HepG2 (cell line): Measurements from ENCODE around the gene EPHA6. TPM values are rescaled to one million over a fixed set of nuclear protein-coding genes. Genes with fewer than 3 reads are reported as not detected.

ENCODE experiments used
- ATAC-seq: fragments of 200-7000 bp; cut with Tn5 transposase; 3 replicates; pipeline ENCODE4 v1.9.1; 2020; ENCODE audit warnings: mild to moderate bottlenecking, moderate library complexity
- BruUV-seq: library from RNA; stranded (reverse); fragments of 400-500 nt; replicated peaks from 2 replicates; lab custom pipeline; 2021; lab: Mats Ljungman, UMichigan
- CTCF ChIA-PET: fragments of 300-600 bp; formaldehyde crosslinking; extraction: SDS; loops from one replicate; lab custom pipeline; 2021; ENCODE audit warnings: low total read pairs, inconsistent platforms, low intra/inter-chr PET ratio; lab: Yijun Ruan, JAX
- POLR2A ChIA-PET: fragments of 350-600 bp; sonication (Branson Sonifier 250); formaldehyde crosslinking; loops from one replicate; lab custom pipeline; 2020; ENCODE audit warnings: antibody characterized with exemption, inconsistent platforms; lab: Yijun Ruan, JAX
- DNase-seq: peaks from one replicate; pipeline ENCODE4 v3.0.0-alpha.2; 2015; ENCODE audit warnings: low spot score
- FAIRE-seq: peaks from 3 replicates; lab custom pipeline; 2011; peaks lifted over from hg19 to GRCh38; lab: Jason Lieb, UNC
- H2AFZ ChIP-seq: one replicate; pipeline ENCODE4 v1.6.1; 2011; ENCODE audit warnings: low read length, inconsistent platforms
- H3K27ac ChIP-seq: fragments of 300-600 bp; 3 replicates; pipeline ENCODE4 v1.8.0; 2011; ENCODE audit warnings: mixed run types, mild to moderate bottlenecking, mixed read lengths, low read length, inconsistent platforms; ENCODE audit not compliant: insufficient read depth; ENCODE audit errors: extremely low read length
- H3K27me3 ChIP-seq, 2 experiments: fragments of 200-600 bp in 1 of 2; 2 replicates in 1 of 2; 3 replicates in 1 of 2; pipeline versions ENCODE4 v1.6.0 to v1.8.0; 2011; ENCODE audit warnings: low read length in 2 of 2, mild to moderate bottlenecking in 2 of 2, moderate library complexity in 2 of 2, inconsistent platforms in 1 of 2; ENCODE audit not compliant: insufficient read depth in 2 of 2, control insufficient read depth in 1 of 2
- H3K36me3 ChIP-seq, 2 experiments: fragments of 200-600 bp in 1 of 2; replicated peaks in 1 of 2; 2 replicates in 1 of 2; 3 replicates in 1 of 2; pipeline versions ENCODE4 v1.5.1 to v1.8.0; 2011; ENCODE audit warnings: low read length in 2 of 2, inconsistent platforms in 1 of 2; ENCODE audit not compliant: insufficient read depth in 2 of 2, control insufficient read depth in 1 of 2
- H3K4me1 ChIP-seq: 2 replicates; pipeline ENCODE4 v1.5.1; 2012; ENCODE audit warnings: low read length, inconsistent platforms; ENCODE audit not compliant: insufficient read depth
- H3K4me2 ChIP-seq: 2 replicates; pipeline ENCODE4 v1.6.0; 2011; ENCODE audit warnings: low read depth, low read length, inconsistent platforms
- H3K4me3 ChIP-seq, 3 experiments: fragments of 200-600 bp in 1 of 3; sonication (generic), shearing (Covaris generic) in 1 of 3; replicated peaks in 1 of 3; 2 replicates each; pipeline ENCODE4 v1.5.1; 2011 to 2016; ENCODE audit warnings: low read length in 3 of 3, inconsistent platforms in 2 of 3, low read depth in 2 of 3, mild to moderate bottlenecking in 2 of 3, control low read depth in 1 of 3, mixed read lengths in 1 of 3; ENCODE audit not compliant: insufficient read depth in 1 of 3
- H3K79me2 ChIP-seq: one replicate; pipeline ENCODE4 v1.6.1; 2011; ENCODE audit warnings: low read length, inconsistent platforms; ENCODE audit not compliant: insufficient read depth
- H3K9ac ChIP-seq: 2 replicates; pipeline ENCODE4 v1.6.0; 2011; ENCODE audit warnings: mild to moderate bottlenecking, low read depth, low read length, inconsistent platforms; ENCODE audit not compliant: insufficient read depth
- H3K9me3 ChIP-seq: 2 replicates; pipeline ENCODE4 v1.5.1; 2012; ENCODE audit warnings: mild to moderate bottlenecking, low read length
- H4K20me1 ChIP-seq: 2 replicates; pipeline ENCODE4 v1.6.0; 2011; ENCODE audit warnings: inconsistent platforms, mild to moderate bottlenecking, low read length, moderate library complexity; ENCODE audit not compliant: insufficient read depth
- CSRNP2 ChIP-seq: sonication (generic); formaldehyde crosslinking; conservative IDR thresholded peaks from 2 replicates; pipeline ENCODE4 v1.8.0; 2022; ENCODE audit warnings: low read depth, missing genetic modification reagents
- MAFG ChIP-seq: sonication (generic); formaldehyde crosslinking; IDR thresholded peaks from 2 replicates; pipeline ENCODE4 v1.5.1; 2020; ENCODE audit warnings: mild to moderate bottlenecking, missing genetic modification reagents
- MIXL1 ChIP-seq: IDR thresholded peaks from 2 replicates; pipeline ENCODE4 v1.6.1; 2016
- NFIC ChIP-seq: IDR thresholded peaks from 2 replicates; pipeline ENCODE4 v1.6.1; 2012; ENCODE audit warnings: mild to moderate bottlenecking, low read length, inconsistent platforms
- NONO ChIP-seq, 2 experiments: fragments of 450-650 bp in 1 of 2; sonication (generic) in 1 of 2; formaldehyde crosslinking in 1 of 2; IDR thresholded peaks in 1 of 2; conservative IDR thresholded peaks in 1 of 2; 2 replicates each; pipeline versions ENCODE4 v1.6.1 to v1.8.0; 2017 to 2022; ENCODE audit warnings: mild to moderate bottlenecking in 1 of 2, missing genetic modification reagents in 1 of 2, moderate library complexity in 1 of 2
- PBX3 ChIP-seq: sonication (generic); formaldehyde crosslinking; IDR thresholded peaks from 2 replicates; pipeline ENCODE4 v1.8.1; 2023; ENCODE audit warnings: missing genetic modification reagents, inconsistent platforms, borderline replicate concordance
- PPARG ChIP-seq: conservative IDR thresholded peaks from 2 replicates; pipeline ENCODE4 v1.6.1; 2016; ENCODE audit warnings: missing biosample characterization, missing genetic modification reagents
- REST ChIP-seq, 2 experiments: IDR thresholded peaks; 2 replicates each; pipeline ENCODE4 v1.6.1; 2011 to 2012; ENCODE audit warnings: low read length in 2 of 2, borderline replicate concordance in 1 of 2, low read depth in 1 of 2, mild to moderate bottlenecking in 1 of 2, moderate library complexity in 1 of 2
- TSC22D2 ChIP-seq: sonication (generic); formaldehyde crosslinking; IDR thresholded peaks from 2 replicates; pipeline ENCODE4 v1.5.1; 2020; ENCODE audit warnings: missing genetic modification reagents, mild to moderate bottlenecking, borderline replicate concordance
- ZMYM3 ChIP-seq: sonication (generic); formaldehyde crosslinking; IDR thresholded peaks from 2 replicates; pipeline ENCODE4 v1.5.1; 2020; ENCODE audit warnings: mild to moderate bottlenecking, missing genetic modification reagents
- ZNF101 ChIP-seq: sonication (generic); formaldehyde crosslinking; IDR thresholded peaks from 2 replicates; pipeline ENCODE4 v1.4.0; 2020; ENCODE audit warnings: mild to moderate bottlenecking, low read depth, missing genetic modification reagents, borderline replicate concordance
- ZNF33B ChIP-seq: sonication (generic); formaldehyde crosslinking; IDR thresholded peaks from 2 replicates; pipeline ENCODE4 v1.5.1; 2020; ENCODE audit warnings: mild to moderate bottlenecking, missing genetic modification reagents
- ZNF629 ChIP-seq: sonication (generic); formaldehyde crosslinking; conservative IDR thresholded peaks from 2 replicates; pipeline ENCODE4 v1.5.0; 2020; ENCODE audit warnings: missing genetic modification reagents
- ZNF737 ChIP-seq: sonication (generic); formaldehyde crosslinking; IDR thresholded peaks from 2 replicates; pipeline ENCODE4 v1.5.0; 2020; ENCODE audit warnings: missing genetic modification reagents, mild to moderate bottlenecking, borderline replicate concordance
- ZNF784 ChIP-seq: sonication (generic); formaldehyde crosslinking; IDR thresholded peaks from 2 replicates; pipeline ENCODE4 v1.5.1; 2020; ENCODE audit warnings: missing genetic modification reagents, mild to moderate bottlenecking, borderline replicate concordance
- WGBS: methylation state at CpG from one replicate; pipeline ENCODE4 v1.1.6; 2017; ENCODE audit warnings: low lambda C conversion rate; 5-methylcytosine and 5-hydroxymethylcytosine counted together
- in situ Hi-C: cut with HindIII; loops from 2 replicates; pipeline ENCODE4 v1.10.0; 2017; ENCODE audit warnings: low pct_unique_long_range_greater_than_20kb; ENCODE audit not compliant: extremely low pct_ligation_motif_present
- intact Hi-C: fragments of 100-400 bp; cut with micrococcal nuclease; formaldehyde crosslinking; loops from one replicate; pipeline ENCODE4 v1.10.0; 2022; ENCODE audit not compliant: unreplicated experiment
- polyA plus RNA-seq, 8 experiments: library from polyadenylated mRNA; depleted of rRNA in 3 of 8; stranded (reverse) in 7 of 8; unstranded in 1 of 8; fragments of >200 nt; fragmentation: Illumina TruSeq in 4 of 8; extraction: Trizol in 4 of 8; gene quantifications; 2 replicates each; pipeline versions ENCODE4 v1.2.1 to v1.2.3, GENCODE V29; 2011 to 2016; ENCODE audit warnings: low read depth in 4 of 8, missing spikeins in 1 of 8, mixed read lengths in 1 of 8; ENCODE audit not compliant: insufficient read depth in 1 of 8
- total RNA-seq, 5 experiments: library from RNA; depleted of rRNA; stranded (reverse); fragments of >200 nt; fragmentation: Illumina TruSeq; extraction: Trizol; gene quantifications; 2 replicates each; pipeline ENCODE4 v1.2.3, GENCODE V29; 2016; ENCODE audit warnings: low read depth in 1 of 5

The EPHA6 gene
- total and polyA plus RNA-seq, 2 of the 13 experiments (the other 11 are each of a cell fraction or from before 2014, with no cell fraction given): not detected

GRCh38 chr3:97738761-97739160 lies 924.4 kb downstream of the EPHA6 start (continued):
- no peak for TF ChIP-seq PBX3 (CRISPR knock-in tag)

- POLR2A ChIA-PET: no interaction called here
- no peak for ATAC-seq
- H3K4me1 ChIP-seq: no peaks in the 10 kb centered on the region
- no peaks in the 10 kb centered on the region for H3K27me3 ChIP-seq
- TF ChIP-seq NONO (IDR thresholded peaks at IDR 0.05) (no peak), NONO (CRISPR knock-in tag; conservative IDR thresholded peaks at IDR 0.05) (no peak), ZNF737 (CRISPR knock-in tag) (no peak), TSC22D2 (CRISPR knock-in tag) (no peak), ZNF784 (CRISPR knock-in tag) (no peak), CSRNP2 (CRISPR knock-in tag) (no peak), ZNF629 (CRISPR knock-in tag) (no peak), MIXL1 (CRISPR knock-in tag) (no peak), REST (IDR thresholded peaks at IDR 0.05; ENCODE audit: borderline replicate concordance in 1 of 2, low read depth in 1 of 2, low read length in 2 of 2) (no peak), ZMYM3 (CRISPR knock-in tag) (no peak), PPARG (CRISPR knock-in tag) (no peak), ZNF33B (CRISPR knock-in tag) (no peak), MAFG (CRISPR knock-in tag) (no peak), ZNF101 (no peak), NFIC (no peak)
- WGBS: 3% methylated on average over 3 of the region's 3 CpGs
- H3K36me3 ChIP-seq: no peaks in the 10 kb centered on the region
- no peak overlapping the region for H3K4me2 ChIP-seq
- H4K20me1 ChIP-seq: no peaks in the 10 kb centered on the region
- no peak for FAIRE-seq
- in situ Hi-C loops (no loop called here), intact Hi-C loops (no loop called here)
- no peak overlapping the region for H2AFZ ChIP-seq
- no peak overlapping the region for H3K4me3 ChIP-seq
- DNase-seq: no peak
- CTCF ChIA-PET: no interaction called here
- no peak overlapping the region for H3K9ac ChIP-seq
- H3K9me3 ChIP-seq: no peaks in the 10 kb centered on the region
- H3K79me2 ChIP-seq: no peaks in the 10 kb centered on the region
- no TSS peak for BruUV-seq
- no peak overlapping the region for H3K27ac ChIP-seq
These were observed 927.6 kb downstream of the EPHA6 start for GRCh38 chr3:97742036-97742435.
